GM18499 (cell line): Measurements from ENCODE around the gene GTPBP2.
"Not testable (repeated sequence)": the region's sequence is repeated elsewhere in the genome, so short reads cannot be mapped to it uniquely, and the experiment has no call there.

Source experiments
- ATAC-seq: cut with Tn5 transposase; IDR thresholded peaks from one replicate; pipeline ENCODE4 v1.9.1; 2021; ENCODE audit warnings: moderate number of reproducible peaks; ENCODE audit not compliant: insufficient read depth, unreplicated experiment

The GTPBP2 gene

DNA sequence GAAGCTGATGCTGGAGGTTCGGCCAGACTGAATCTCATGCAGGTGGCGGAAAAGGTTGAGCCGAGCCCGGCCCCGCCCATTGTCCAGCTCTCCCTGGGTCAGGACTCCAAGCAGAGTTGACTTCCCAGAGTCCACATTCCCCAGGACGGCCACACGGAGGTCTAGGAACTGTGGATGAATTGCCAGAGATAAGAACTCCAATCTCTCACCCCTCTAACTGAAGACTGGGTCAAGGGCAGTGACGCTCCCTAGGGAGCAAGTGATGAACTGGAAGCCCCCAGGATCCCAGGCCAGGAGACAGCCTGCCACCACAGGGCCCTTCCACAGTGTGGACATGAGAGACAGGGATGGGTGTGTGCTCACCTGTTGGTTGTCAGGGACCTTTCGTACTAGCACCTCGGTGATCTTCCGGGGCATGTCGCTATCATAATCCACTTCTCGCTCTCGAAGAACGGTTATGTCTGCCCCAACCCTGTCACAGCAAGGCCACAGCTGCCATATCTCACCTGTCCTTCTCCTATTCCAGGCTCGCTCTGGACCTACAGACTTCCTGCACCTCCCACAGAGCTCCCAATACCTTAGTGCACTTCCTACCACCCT, 3.6 kb downstream of the GTPBP2 start:
- ATAC-seq, result no peak

DNA sequence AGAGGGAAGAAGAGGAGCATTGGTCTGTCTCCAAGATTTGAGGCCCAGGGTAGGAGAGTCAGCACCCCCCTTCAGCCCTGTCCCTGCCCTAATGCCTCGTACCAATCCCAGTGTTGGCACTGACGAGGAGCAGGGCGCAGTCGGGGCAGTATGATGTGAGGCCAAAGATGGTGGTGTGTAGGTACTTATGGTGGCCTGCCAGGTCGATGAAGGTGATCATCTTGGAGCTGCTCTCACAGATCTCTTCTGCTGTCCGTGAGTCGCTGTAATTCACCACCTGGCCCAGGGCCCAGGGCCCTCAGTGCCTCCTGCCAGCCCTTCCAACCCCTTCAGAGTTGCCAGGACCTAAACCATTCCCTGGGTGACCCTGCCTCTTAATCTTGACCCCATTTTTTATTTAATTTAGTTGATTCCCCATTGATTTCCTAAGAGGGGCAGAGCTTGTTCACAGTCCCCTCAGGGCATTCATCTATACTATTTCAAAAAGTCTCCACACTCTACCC, 4.2 kb downstream of the GTPBP2 start:
- no peak for ATAC-seq

DNA sequence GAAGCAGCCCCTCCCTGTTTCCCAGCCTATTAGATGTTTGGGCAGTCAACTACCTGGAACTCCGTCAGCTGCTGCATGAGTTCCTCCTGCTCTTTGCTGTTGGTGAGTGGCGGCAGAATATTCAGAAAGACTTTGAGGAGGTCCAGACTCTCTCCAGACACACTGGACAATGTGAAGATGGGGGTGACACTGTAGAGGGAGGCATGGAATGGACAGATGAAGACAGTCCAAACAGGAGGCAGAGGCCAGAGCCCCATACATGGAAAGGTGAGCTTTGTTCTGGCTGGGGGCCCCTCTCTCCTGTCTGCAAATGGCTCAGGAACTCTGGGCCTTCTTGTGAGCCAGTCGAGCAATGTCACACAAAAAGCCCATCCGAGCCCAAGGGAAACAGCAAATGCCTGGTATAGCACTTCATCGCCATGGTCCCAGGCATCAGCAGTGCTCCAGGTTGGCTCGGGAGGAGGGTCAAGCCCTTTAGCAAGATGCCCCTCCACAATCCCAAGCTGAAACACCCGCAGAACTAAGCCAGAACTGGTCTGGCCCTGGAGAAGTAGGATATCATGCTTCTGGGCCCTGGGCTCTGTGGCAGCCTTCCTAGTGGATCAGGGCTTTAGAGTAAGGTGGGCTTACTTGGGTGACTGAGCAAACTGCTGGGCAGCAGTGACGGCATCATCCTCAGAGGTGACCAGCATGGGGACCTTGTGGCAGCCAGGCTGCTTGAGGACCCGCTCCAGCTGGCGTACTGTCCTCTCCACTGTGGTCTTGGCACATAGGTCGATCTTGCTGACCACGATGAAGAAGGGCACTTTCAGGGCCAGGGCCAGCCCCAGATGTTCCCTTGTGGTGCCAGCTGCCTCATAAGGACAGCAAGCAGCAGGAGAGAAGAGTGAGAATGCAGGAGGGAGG, 4.9 kb downstream of the GTPBP2 start:
- no peak for ATAC-seq

DNA sequence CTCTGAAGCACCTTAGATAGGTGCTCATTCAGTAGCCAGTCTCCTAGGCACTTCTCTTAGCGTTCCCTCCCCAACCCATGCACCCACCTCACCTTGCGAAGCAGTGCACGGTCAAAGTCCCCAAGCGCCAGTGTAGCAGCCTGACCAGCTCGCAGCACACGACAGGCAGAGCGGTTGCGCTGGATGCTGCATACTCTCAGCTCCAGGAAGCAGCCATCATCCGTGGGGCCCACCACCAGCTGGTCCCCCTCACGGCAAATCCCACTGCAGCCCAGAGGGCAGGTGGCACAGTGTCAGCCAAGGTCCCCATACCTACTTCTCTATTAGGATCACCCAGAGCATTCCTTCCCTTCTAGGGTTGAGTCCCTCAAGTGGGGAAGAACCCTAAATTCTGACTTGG, 6.5 kb downstream of the GTPBP2 start:
- no peak for ATAC-seq

DNA sequence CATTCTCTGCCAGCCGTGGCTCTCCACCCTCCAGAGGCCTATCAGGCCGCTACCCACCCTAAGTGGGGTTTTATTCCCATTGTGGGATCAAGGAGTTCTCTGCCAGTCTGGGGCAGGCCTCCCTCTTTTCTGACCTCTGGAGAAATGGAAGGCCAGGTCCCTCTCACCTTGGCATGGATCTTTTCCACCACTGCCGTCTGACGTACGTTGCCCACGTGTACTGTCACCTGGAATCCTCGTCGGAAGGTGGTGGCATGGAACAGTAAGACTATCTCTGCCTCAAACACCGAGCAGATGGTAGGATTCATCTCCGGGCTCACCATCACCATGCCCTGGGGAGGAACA, 7.3 kb downstream of the GTPBP2 start:
- no peak for ATAC-seq

DNA sequence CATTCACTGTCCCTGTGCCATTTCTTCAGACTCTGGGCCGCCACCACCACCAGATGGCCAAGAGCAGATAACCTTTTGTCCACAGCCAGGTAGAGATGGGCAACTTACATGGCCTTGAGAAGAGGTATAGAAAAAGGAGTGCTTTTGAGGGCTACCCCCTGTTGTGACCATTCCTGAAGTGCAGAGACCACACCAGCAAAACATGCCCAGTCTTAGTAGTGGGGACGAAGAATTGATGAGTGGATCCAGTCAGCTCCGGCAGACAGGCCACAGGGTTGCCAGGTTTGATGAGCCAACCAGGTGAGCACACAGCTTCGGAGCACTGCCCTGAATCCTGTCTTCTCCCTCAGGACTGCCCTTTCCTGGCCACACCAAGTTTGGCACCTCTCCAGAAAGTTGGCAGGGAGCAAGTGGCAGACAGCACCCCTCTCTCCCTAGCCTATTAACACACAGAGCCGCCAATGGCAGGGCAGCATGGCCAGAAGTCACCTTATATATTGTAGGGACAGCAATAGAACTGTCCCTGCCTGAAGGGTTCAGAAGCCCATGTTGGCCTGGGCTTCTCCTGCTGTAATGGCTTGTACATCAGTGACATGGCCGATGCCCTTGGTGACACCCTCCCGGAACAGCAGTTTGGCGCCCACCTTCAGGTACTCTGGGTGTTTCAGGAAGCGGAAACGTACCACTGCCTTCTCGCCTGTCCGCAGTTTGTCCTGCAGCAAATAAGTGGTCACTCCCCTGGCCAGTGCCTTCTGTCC, 7.8 kb downstream of the GTPBP2 start:
- ATAC-seq, result no peak

DNA sequence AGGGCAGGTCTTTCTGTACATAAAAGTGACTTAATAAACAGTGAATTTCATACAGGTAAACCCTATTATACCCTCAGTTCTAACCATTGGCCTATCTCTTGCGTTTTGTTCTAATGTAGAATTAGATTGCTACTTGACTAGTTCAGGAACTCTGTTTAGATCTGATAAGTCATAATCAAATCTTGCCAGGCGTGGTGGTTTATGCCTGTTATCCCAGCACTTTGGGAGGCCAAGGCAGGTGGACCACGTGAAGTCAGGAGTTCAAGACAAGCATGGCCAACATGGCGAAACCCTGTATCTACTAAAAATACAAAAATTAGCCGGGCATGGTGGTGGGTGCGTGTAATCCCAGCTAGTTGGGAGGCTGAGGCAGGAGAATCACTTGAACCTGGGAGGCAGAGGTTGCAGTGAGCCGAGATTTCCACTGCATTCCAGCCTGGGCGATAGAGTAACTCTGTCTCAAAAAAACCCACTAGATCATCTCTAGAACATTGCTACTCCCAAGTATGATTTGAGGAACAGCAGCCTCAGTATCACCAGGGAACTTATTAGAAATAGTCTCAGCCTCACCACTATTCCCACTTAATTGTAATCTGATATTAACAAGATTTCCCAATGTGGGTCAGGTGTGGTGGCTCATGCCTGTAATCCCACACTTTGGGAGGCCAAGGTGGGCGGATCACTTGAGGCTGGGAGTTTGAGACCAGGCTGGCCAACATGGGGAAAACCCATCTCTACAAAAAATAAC, 12.2 kb downstream of the GTPBP2 start:
- ATAC-seq, result no peak

DNA sequence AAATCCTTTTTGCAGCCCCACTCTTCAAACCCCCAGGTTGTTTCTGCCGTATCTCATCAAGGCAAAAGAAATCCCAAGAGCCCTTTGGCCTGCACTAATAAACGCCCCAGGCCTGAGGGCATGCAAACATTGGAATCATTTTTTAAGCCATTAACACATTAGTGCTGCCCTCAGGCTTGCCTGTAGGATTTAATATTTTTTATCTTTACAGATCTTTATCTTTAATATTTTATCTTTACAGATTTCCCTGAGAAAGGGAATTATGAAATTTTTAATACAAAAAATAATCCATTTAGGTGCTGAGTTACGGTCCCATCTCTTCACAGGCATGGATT, 14.7 kb downstream of the GTPBP2 start:
- ATAC-seq, result no peak

DNA sequence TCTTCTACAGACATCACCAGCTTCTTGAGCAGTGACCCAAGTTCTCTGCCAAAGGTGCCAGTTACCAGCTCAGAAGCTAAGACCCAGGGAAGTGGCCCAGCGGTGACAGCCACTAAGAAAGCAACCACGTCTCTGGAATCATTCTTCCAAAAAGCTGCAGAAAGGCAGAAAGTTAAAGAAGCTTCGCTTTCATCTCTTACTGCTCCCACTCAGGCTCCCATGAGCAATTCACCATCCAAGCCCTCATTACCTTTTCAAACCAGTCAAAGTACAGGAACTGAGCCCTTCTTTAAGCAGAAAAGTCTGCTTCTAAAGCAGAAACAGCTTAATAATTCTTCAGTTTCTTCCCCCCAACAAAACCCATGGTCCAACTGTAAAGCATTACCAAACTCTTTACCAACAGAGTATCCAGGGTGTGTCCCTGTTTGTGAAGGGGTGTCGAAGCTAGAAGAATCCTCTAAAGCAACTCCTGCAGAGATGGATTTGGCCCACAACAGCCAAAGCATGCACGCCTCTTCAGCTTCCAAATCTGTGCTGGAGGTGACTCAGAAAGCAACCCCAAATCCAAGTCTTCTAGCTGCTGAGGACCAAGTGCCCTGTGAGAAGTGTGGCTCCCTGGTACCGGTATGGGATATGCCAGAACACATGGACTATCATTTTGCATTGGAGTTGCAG, 15.2 kb downstream of the GTPBP2 start:
- no peak for ATAC-seq

DNA sequence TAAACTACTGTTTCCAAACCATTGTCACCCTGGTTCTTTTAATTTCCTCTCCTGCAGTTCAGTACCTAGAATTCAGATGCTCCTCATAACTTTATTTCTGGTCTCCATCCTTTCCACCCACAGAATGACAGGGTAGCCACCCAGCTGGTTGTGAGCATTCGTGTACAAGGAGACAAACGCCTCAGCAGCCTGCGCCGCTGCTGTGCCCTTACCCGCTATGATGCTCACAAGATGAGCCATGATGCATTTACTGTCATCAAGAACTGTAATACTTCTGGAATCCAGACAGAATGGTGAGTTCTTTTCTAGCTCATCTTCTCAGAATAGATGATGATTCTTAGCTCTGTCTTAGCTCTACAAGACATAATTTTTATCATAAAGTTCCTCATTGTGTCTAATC, 18.6 kb downstream of the GTPBP2 start:
- ATAC-seq, result no peak

DNA sequence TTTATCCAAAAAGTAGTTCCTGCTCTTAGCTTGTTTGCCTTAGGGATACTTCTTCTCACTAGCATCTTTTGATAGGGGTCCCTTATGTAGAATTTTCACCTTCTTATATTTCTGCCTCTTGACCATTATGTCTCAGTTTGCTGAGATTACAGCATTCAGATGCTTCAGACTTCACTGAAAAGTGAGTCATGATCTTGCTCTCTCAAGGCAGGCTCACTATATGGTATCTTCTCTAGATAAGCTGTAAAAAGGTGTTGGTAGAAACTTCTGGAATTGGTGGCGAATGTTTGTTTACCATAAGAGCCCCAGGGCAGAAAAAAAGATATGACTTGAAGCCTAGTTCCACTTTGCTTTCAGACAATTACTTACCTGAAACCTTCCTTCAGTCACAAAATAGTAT, 19.7 kb downstream of the GTPBP2 start:
- ATAC-seq, result no peak

DNA sequence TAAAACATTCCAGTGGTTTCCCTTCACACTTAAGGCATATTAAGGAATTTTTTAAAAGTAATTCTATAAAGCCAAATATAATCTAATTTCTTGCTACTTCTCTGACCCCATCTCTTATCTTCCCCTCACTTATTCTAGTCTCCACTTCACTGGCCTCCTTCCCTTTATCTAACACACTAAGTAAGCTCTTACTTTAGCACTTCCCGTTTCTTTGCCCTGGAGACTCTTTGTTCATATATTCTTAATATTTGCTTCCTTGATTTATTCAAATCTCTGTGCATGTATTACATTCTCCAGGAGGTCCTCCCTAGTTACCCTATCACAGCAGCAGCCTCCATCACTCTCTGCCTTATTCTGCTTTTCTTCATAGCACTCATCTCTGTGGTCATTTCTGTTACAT, 20.3 kb downstream of the GTPBP2 start:
- ATAC-seq, result no peak

DNA sequence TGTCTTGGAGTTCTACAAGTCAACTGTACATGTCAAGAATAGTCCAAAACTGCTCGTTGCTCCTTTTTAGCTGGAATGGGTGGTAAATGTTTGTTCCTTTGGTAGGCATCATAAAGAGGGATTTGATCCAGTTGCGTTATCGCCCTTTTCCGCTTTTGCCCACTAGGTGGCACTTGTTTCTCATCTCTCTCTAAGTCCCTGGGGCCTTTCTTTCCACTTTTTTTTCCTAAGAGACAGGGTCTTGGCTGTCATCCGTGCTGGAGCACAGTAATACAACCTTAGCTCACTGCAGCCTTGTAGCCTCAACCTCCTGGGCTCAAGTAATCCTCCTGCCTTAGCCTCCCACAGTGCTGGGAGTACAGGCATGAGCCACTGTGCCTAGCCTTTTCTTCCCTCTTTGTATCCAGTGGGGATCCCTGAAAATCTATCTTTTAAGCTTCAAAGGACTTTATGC, 20.7 kb downstream of the GTPBP2 start:
- no peak for ATAC-seq

DNA sequence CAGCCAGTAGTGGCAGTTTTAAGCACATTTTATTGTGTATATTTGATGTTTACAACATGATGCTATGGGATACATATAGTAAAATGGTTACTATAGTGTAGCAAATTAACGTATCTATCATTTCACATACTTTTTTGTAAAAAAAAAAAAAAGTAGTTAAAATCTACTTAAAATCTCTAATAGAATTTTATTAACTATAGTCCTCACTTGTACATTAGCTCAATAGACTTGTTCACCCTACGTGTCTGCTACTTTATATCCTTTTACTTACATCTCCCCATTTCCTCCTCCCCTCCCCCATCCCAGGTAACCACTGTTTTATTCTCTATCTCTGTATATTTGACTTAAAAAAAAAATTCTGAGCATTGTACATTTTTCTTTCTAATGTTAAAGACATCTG, 23.0 kb downstream of the GTPBP2 start:
- no peak for ATAC-seq

DNA sequence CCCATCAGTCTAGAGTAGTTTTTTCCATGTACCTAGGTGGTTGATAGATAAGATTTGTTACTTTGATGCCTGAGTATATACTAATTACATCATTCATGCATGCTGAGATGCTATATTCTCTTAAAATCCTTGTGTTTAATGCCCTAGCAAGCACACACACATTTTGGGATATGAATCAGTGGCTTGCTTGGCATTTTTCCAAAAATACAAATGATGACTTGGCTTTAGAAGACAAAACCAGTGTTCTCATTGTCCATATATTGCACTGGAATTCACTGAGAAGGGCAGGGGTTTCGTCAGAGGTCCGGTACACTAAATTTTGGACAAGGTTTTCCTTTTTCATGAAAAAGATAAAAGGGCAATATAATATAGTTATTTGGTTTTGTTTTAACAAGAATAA, 24.9 kb downstream of the GTPBP2 start:
- no peak for ATAC-seq

DNA sequence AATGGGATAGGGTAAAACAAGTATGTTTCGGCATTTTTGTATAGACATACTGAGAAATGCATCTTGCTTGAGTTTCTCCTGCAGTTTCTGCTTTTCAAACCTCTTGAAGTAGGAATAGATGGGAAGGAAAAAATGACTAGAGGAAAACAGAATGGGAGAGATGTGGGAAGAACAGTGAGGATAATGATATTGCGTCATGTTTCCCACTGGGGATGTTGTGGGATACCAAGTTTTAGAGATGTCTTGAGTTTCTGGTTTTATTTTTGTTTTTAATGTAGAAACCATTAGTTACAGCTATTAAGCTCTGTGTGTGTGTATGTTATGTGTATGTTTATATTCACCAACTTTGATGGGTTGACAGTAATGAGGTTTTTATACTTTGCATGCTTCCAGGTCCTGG, 28.5 kb downstream of the GTPBP2 start:
- no peak for ATAC-seq

DNA sequence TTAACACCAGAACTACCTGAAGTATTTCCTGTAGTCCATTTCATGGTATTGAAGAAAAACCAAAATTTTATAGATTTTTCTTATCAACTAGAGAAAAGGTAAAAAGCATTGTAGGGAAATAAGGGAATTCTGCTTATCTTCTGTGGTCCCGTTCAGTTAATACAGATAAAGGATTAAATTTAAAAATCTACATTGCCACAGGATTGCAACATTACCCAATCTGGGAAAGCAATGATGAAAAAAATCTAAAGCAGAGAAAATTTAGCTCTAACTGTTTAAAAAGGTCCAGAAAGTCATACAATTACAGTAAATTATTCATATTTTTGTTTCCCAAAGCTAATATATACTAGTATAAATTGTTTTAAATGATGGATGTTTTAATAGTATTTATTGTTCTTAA, 35.1 kb downstream of the GTPBP2 start:
- no peak for ATAC-seq

DNA sequence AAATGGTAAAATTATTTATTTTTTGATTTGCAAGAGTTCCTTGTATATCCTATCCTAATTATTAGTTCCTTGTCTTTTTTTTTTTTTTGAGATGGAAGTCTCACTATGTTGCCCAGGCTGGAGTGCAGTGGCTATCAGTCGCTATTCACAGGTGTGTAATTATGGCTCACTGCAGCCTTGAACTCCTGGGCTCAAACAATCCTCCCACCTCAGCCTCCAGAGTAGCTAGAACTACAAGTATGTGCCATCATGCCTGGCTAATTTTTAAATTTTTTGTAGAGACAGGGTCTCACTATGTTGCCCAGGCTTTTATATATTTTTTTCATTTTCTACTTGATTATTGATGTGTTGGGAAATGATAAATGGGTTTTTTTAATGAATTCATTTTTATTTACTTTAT, 39.5 kb downstream of the GTPBP2 start:
- not testable (repeated sequence) for ATAC-seq

DNA sequence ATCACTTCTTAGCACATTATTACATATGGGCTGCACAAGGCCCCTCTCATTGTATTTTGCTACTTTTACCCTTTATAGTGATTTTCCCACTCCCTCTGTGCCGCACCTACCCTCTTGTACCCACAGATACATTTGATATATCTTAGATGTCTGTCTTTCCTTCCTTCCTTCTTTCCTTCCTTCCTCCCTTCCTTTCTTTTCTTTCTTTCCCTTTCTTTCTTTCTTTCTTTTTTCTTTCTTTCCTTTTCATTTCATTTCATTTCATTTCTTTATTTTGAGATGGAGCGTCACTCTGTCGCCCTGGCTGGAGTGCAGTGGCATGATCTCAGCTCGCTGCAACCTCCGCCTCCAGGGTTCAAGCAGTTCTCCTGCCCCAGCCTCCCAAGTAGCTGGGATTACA, 40.9 kb downstream of the GTPBP2 start:
- ATAC-seq, result no peak
